Hematopoietic multipotent progenitor cell treated with erythropoietin and hydrocortisone succinate and interleukin-3 and kit ligand, for 4 days (in vitro differentiated cells): ENCODE measurements around the gene LIX1L.
A peak's percentile ranks its signal among the peaks of the same experiment; 100 is the strongest.

Experiments used
- DNase-seq: peaks from one replicate; pipeline ENCODE4 v3.0.0-alpha.2; 2015

LIX1L gene

DNA sequence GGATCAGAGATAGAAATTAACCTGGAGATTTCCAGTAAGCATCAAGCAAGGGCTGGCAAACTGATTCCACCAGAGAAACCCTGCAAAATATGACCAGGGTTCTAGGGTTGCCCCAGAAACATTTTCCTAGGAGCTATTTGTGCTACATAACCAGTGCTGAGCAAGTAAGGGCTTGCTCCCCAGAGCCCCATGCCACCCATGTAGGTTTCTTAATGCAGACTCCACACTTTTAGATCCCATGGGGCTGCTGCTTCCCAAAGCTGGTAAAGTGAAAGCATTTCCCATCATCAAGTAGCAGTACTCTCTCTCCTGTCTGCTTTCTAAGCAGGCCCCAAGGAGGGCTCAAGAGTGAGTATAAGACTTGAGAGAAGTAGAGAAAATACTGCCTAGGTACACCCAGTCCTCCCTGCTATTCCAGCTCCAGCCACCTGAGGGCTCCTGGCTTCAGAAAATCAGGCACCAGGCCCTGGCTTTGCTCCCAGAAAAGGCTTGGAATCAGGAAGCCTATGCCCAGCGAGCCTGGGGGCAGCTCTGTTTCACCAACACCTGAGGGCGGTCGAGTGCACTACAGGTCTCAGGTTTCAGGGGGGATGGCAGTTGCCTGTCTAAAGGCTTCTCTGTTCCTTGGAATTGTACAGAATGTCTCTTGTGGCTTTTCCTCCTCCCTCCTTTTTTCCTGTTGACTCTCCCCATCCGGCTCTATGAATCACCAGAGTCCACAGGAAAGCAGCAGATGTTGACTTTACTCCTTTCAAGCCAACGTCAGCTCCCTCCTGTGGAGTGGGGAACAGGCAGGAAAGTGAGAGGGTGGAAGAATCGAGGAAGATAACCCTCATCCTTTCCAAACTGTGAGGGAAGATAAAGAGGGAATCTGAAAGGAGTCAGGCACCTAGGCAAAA is 66.0 kb downstream of the LIX1L start:
- DNase-seq = peak; percentile 82

DNA sequence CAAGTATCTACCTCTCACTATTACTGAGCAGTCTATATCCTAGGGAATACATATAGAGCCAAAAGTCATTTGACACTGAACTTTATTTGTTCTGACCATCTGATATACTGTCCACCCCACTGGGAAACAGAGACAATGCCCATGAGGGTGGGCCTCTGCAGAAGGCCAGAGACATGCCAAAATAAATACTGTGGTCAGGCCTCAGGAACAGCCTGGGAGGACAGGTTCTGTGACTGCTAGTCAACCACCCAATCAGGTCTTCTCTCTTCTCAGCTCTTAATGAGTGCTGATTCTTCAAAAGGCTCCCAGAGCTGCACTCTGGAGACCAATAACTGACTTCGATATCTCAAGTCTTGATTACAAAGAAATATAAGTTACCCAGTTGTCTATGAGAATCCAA is 66.7 kb downstream of the LIX1L start:
- DNase-seq = no peak

DNA sequence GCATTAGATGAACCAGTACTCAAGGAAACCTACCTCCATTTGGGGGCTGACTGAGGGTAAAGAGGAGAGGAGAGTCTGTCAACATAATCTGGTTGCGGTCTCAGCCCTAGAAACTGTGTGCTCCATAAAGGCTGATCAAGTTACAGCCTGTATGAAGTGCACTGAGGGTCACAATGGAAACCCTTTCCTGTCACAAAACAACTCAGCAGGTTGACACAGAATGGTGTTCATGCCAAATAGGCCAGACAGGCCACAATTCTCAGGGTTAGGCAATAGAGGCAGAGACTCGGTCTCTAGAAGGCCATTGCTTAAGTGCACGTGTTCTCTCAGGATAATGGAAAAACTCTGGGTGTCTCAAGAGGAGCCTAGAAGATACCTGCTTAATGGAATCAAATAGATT is 68.1 kb downstream of the LIX1L start:
- DNase-seq = no peak

DNA sequence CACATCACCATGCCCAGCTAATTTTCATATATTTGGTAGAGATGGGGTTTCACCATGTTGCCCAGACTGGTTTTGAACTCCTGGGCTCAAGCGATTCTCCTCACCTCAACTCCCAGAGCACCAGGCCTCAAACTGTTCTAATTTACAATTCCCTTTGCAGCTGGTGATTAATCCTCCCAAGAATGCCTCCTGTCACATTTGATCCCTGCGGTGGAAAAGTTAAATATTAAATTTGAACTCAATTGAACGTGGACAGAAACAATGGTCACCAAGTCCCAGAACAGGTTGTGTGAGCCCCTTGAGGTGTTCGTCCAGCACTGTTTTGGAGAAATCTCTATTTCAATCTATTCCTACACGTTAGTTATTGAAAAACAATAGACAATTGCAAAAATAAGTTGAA is 70.2 kb downstream of the LIX1L start:
- DNase-seq = no peak

DNA sequence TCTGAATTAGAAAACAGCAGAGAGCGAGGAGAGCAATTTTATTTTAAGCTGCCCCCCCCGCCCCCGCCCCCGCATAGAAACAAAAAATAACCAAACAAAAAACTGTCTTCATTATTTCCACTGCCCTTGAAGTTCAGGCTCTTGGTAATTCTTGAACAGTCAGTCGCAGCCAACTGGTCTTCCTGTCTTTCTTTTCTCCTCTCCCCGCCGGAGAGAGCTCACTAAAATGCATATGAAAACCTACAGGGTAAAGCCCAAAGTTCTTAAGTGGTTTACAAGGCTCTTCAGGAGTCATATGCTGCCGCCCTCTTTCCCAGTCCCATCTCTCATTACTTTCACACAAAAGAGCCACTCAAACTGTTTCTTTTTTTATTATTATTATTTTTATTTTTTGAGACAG is 71.0 kb downstream of the LIX1L start:
- no peak for DNase-seq

DNA sequence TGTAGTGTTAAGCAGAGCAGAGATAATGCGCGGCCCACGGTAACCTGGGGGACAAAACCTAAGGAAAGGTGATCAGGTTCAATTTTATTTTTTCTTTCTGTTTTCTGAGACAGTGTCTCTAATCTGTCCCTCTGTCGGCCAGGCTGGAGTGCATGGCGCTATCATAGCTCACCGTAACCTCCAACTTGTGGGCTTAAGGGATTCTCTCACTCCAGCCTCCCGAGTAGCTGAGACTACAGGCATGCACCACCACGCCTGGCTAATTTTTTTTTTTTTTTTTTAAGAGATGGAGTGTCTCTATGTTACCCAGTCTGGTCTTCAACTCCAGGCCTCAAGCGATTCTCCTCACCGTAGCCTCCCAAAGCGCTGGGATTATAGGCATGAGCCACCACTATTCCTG is 71.4 kb downstream of the LIX1L start:
- DNase-seq = peak; percentile 34

DNA sequence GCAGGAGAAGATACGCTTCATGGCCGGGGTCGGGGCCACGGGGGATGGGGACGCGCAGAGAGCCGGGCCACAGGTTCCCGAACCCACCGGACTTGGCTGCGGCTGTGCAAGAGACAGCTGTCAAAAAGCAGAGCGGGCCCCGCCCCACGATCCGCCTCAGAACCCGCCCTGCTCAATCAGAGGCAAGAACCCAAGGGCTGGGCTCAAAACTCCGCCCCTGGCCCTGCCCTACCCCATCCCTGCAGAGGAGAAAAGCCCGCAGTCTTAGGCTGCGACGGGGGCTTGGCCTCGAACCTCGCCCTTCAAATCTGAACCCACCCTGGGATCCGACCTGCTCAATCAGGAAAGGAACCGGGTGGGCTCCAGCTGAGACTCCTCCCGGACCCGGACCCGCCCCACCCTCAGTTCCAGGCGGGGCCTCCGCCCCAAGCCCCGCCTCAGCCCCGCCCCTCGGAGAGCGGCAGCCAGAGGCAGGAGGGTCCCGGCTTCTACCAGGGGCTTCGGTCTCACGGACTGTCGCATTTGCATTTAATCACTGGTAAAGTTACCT is 72.0 kb downstream of the LIX1L start, which contains the start of gene ANKRD35:
ANKRD35 (minus strand) TSS at position 129 of the 550 bp plus-strand sequence; CDS start at position 21, 108 bp downstream.
- DNase-seq = peak; percentile 93

DNA sequence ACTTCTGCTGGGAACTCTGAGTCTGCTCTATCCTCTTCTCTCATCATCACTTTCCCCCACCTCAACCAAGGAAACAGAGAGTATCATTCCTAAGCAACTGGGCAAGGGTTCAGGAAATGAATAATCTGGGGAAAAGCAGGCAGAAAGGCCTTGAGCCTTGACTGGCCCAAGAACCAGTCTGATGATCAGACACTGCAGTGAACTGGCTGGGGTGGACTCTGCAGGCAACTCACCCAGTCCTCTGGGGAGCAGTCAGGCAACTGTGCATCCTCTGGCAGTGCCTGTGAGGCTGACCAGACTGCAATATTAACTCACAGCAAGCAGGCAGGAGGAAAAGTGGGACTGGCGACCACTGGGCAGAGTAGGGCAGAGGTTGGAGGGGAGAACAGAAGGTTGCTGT is 73.1 kb downstream of the LIX1L start:
- no peak for DNase-seq
